Stimulated activated CD8-positive, alpha-beta memory T cell treated with anti-CD3 and anti-CD28 coated beads, Interleukin-2, amount 100 ng/mL, for 1 hour (primary cell): ENCODE measurements around the gene ZSCAN12.
"Not testable (repeated sequence)": the region's sequence is repeated elsewhere in the genome, so short reads cannot be mapped to it uniquely, and the experiment has no call there.

Source experiments
- DNase-seq, 2 donors: peaks; one replicate each; pipeline ENCODE4 v3.0.0-alpha.2; 2020; ENCODE audit warnings: low read depth in 2 of 2

ZSCAN12 gene

GRCh38 chr6:28399350-28400121 is at the start of gene ZSCAN12:
Gene ZSCAN12 (minus strand): TSS chr6:28399747. CDS start chr6:28398405, 1,342 bp downstream.
- DNase-seq = peak; percentile 66 to 77

GRCh38 chr6:28449056-28449455 is 49.5 kb upstream of the ZSCAN12 start:
- no peak for DNase-seq

DNA sequence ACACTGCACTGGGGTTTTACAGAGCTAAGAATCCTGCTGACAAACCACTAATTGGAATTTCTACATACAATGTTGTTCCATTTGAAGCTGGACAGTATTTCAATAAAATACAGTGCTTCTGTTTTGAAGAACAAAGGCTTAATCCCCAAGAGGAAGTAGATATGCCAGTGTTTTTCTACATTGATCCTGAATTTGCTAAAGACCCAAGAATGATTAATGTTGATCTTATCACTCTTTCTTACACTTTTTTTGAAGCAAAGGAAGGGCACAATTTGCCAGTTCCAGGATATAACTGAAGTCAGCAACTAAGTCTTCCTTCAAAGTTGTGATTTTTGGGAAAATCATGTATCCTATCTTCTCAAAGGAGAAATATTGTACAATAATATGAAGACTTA is 48.0 kb upstream of the ZSCAN12 start:
- not testable (repeated sequence) for DNase-seq

GRCh38 chr6:28446818-28447511 is 47.4 kb upstream of the ZSCAN12 start:
- DNase-seq = no peak

- not testable (repeated sequence) for DNase-seq
Measured at GRCh38 chr6:28444759-28445158, 45.2 kb upstream of the ZSCAN12 start.

GRCh38 chr6:28443112-28443773 is 43.7 kb upstream of the ZSCAN12 start, which contains the start of gene ZSCAN23:
Gene ZSCAN23 (minus strand): TSS chr6:28443491. CDS start chr6:28436266, 7,225 bp downstream.
- peak; percentile 62 to 73 for DNase-seq

GRCh38 chr6:28442586-28442985 is 43.0 kb upstream of the ZSCAN12 start:
- no peak for DNase-seq

- no peak for DNase-seq
Measured at GRCh38 chr6:28436404-28436803, 36.9 kb upstream of the ZSCAN12 start.

DNA sequence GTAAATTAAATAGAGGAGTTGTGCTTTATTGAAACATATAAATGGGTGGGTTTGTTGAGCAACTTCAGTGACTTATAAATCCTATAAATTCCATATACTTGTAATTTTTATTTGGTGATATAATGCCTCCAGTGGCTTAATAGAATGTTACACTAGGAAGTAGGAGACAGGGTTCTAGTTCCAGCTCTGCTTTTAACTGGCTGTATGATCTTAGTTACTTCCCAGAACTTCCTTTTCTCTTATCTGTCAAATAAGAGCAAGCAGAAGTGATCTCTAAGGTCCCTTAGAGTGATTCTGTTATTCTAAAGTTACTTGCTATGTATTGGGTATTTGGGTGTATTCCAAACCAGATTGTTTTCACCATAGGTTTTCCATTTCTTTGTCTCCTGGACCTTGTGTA is 33.6 kb upstream of the ZSCAN12 start:
- no peak for DNase-seq

GRCh38 chr6:28429781-28430180 is 30.2 kb upstream of the ZSCAN12 start:
- no peak for DNase-seq

GRCh38 chr6:28425944-28426541 is 26.5 kb upstream of the ZSCAN12 start:
- DNase-seq = no peak

DNA sequence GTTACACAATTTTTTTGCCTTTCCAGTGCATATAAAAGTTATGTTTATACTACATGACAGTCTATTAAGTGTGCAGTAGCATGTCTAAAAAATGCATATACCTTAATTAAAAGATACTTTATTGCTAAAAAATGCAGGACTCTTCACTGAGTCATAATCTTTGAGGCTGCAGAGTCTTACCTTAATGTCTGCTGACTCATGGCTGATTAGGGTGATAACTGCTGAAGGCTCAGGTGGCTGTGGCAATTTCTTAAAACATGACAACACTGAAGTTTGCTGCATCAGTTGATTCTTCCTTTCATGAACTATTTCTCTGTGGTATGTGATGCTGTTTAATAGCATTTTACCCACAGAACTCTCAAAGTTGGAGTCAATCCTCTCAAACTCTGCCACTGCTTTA is 24.6 kb upstream of the ZSCAN12 start:
- no peak for DNase-seq

DNA sequence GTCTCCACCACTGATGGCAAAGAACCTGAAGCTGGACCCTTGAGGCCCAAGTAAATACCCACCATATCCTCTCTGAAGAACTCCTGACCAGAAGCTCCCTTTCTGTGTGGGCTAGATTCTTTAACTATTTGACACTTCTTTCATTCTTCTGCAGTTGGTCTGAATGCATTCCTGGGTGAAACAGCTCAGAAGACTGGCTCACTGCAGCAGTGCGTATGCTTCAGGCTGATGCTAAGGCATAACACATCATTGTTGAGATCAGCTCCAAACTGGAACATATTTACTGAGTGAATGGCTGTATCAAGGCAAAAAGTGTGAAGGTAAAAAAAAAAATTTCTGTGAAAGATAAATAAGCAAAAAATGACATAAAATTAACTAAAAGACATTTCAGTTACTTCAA is 24.0 kb upstream of the ZSCAN12 start:
- no peak for DNase-seq

DNA sequence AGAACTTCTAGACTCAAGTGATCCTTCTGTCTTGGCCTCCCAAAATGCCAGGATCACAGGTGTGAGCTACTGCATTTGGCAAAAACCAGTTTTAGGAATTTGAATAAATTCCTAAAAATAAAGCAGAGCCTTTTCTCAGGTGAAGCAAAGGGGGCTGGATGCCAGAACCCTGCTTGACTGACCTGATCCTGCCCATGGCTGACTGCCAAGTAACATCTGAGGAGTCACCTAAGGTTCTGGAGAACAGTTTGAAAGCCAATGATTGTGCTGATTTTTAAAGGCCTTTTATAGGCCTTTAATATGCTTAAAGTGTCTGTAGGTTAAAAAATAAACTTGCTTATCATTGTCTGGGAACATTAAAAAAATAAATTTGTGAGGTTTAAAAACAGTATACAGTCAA is 14.1 kb upstream of the ZSCAN12 start:
- no peak for DNase-seq

GRCh38 chr6:28410767-28411166 is 11.2 kb upstream of the ZSCAN12 start:
- no peak for DNase-seq

DNA sequence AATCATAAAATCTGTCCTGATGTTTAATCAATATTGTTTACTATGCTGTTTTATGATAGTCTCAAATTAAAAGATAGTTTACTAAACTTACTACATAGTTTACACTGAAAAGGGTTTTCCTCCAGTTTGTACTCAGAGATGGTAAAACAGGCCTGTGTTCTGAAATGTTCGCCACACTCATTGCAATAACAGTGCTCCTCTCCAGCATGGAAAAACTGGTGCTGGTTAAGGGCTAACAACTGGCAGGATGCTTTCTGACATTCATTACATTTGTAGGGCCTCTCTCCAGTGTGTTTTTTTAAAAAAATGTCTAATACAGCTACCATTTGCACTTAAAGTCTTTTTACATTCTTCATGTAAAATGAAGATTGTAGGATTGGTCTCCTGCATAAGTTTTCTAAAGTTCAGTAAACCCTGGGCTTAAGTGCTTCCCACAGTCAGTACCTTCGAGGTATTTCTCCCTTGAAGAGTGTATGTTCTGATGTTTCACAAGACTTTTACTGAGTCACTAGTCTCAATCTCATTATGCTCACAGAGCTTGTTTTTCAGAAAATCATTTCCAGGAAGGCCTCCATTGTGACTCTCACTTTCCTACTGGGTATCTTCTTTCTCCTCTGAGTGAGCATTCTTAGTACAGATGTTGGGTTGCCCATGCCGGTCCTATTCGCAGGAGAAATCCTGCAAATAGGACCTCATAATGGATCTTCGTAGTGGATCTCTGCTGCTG is 8.7 kb upstream of the ZSCAN12 start:
- DNase-seq = no peak

- DNase-seq = no peak
Measured at GRCh38 chr6:28407401-28407800, 7.9 kb upstream of the ZSCAN12 start.

GRCh38 chr6:28403923-28404322 is 4.4 kb upstream of the ZSCAN12 start:
- not testable (repeated sequence) for DNase-seq

DNA sequence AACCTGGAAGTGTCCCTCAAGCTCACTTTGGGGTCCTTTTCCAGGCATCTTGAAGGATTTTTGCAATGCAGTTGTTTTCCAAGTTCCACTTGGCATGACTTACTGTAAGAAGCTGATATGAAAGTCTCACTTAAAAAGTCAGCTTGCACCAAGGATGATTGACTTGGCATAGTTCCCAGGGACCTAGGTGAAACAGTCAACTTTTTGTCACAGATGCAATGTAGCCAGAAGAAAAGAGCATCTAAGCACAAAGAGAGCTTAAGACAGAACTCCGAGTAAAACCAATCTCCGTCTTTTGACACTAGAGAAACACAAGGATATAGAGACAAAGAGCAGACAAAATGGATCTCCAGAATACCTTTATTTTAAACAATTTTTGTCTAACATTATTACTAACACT is 2.6 kb upstream of the ZSCAN12 start:
- DNase-seq = no peak

DNA sequence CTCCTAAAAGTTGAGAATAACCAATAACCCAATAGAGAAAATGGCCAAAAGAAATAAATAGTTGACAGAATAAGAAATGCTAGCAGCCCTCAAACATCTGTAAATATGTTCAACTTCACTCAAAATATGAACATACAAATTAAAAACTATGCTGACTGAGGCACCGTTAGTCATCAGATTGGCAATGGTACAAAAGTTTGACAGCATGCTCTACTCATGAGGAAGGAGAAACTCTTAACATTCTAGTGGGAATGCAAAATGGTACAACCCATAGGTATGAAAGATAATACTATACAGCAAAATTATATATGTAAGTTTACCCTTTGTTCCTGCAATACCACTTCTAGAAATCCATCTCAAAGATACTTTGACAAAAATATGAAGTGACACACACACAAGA is 1.6 kb upstream of the ZSCAN12 start:
- no peak for DNase-seq

GRCh38 chr6:28400122-28400451 is 540 bp upstream of the ZSCAN12 start:
- no peak for DNase-seq

DNA sequence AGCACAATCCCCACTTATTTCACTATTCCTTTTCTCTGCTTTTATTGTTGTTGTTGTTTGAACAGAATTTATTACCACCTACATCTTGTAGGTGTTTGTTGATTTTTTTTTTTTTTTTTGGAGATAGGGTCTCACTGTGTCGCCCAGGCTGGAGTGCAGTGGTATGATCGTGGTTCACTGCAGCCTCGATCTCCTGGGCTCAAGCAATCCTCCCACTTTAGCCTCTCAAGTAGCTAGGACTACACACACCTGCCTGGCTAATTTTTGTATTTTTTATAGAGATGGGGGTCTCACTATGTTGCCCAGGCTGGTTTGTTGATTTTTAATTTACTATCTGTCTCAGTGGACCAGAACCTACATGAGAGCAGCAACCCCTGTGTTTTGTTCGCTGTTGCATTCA is 3.6 kb downstream of the ZSCAN12 start:
- DNase-seq = no peak
